HT-29 (cell line): ENCODE data around the gene TARM1. TPM values are rescaled to one million over a fixed set of nuclear protein-coding genes. Genes with fewer than 3 reads are reported as not detected.

Source experiments
- DNase-seq: peaks from one replicate; pipeline ENCODE4 v3.0.0-alpha.2; 2015; ENCODE audit warnings: low spot score
- small RNA-seq: library from RNA; depleted of rRNA; stranded (forward); fragments of <200 nt; gene quantifications from one replicate; pipeline ENCODE3, GENCODE V24; 2014
- total RNA-seq: library from RNA; depleted of rRNA; stranded (reverse); fragments of >200 nt; shearing (Covaris generic); gene quantifications from 2 replicates; pipeline ENCODE4 v1.2.3, GENCODE V29; 2014; rRNA removed

TARM1 gene
- total RNA-seq, 1 experiment from 2014 or later = not detected

DNA sequence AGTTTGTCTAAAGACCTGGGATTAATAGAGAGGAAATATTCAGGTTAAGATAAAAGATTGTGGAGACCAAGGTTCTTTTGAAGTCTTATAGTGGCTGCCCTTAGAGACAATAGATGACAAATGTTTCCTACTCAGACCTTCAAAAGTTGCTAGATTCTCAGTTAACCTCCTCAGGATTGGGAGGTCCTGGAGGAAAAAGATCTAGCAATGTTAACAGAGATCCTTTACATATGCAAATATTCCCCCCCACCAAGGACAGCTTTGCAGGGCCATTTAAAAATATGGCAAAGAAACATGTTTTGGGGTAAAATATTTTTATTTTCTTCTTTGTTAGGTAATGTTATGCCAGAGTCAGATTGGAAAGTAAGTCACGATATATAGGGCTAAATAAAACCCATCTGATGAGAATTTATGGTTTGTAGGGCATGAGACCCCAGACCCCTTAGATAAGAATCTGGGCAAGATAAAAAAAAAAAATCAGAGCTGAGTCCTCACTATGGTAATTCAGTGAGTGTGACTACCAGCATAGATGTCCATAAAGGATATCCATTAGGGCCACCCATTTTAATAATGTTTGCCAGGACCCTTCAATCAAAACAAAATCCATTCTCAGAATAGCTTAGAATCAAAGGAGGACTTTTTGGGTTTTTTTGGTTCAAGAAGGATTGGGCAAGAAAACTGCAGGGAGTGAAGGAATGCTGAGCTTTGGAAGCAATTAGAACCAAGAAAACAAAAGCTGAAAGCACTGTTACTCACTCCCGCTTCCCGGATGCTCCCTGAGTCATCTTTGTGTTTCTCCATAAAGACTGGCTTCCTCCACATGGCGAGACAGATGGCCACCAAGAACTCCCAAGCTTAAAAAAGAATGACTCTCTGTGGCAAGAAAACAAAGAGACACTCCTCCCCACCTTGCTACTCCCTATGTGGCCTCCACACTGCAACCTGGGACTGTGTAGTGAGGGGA lies 45.7 kb downstream of the TARM1 start:
- no peak for DNase-seq

GRCh38 chr19:54030895-54031586 lies 50.1 kb downstream of the TARM1 start:
- peak; percentile 49 for DNase-seq

GRCh38 chr19:54029930-54030490 lies 51.2 kb downstream of the TARM1 start:
- DNase-seq = peak; percentile 94

GRCh38 chr19:54029301-54029700 lies 51.9 kb downstream of the TARM1 start:
- DNase-seq = no peak

GRCh38 chr19:54026656-54027055 lies 54.5 kb downstream of the TARM1 start:
- DNase-seq = no peak

DNA sequence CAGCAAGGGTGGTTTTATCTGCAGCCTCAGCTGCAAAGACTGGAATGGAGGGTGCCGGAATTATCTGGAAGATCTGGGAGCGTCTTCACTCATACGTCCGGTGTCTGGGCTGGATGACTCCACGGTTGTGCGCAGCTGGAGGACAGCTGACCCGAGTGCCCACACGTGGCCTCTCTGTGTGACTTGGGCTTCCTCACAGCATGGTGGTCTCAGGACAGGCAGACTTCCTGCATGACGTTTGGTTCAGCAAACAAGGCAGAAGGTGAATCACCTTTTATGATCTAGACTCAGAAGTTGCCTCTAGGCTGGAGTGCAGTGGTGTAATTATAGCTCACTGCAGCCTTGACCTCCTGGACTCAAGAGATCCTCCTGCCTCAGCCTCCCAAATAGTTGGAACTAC lies 56.5 kb downstream of the TARM1 start:
- DNase-seq = no peak

DNA sequence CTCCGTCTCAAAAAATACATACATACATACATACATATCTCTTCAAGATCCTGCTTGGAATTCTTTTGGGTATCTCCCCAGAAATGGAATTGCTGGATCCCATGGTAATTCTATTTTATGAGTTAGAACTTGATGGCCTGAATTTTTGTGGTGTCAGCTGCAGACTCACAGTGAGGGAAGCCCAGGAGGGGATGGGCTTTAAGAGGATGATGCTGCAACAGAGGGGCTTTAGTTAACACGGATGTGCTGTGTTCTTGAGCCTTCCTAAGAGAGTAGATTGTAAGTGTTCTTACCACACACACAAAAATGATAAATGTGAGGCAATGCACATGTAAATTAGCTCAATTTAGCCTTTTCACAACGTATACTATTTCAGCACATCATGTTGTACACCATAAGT lies 58.0 kb downstream of the TARM1 start:
- no peak for DNase-seq

DNA sequence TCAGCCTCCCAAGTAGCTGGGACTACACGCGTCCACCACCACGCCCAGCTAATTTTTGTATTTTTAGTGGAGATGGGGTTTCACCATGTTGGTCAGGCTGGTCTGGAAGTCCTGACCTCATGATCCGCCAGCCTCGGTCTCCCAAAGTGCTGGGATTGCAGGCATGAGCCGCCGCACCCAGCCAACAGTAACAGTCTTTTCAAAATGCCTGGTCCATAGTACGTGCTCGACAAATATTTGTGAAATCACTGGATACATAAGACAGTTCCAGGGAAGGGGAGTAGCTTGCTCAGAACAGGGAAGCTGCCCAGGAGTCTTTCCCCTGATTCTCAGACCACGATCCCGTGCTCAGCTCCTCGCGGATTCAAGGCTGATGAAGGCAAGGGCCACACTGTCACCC lies 59.2 kb downstream of the TARM1 start:
- DNase-seq = no peak

GRCh38 chr19:54021363-54021762 lies 59.8 kb downstream of the TARM1 start:
- no peak for DNase-seq

Small RNA genes lying within 50 kb of the gene (small RNA-seq; reads per million reads assigned to genes)
- gene AC012314.20 = not detected

Other genes starting within 250 kb of the TARM1 start
- gene MYADM, start 213.5 kb downstream of the TARM1 start, total RNA-seq = 103 and 139 TPM in 2 replicates
- gene PRKCG, start 199.2 kb downstream of the TARM1 start, total RNA-seq = 0.03 and 0.05 TPM in 2 replicates
- gene CACNG7, start 172.1 kb downstream of the TARM1 start, total RNA-seq = not detected in 2 replicates
- 0.10 and 0.86 TPM in 2 replicates for gene CACNG8, start 118.4 kb downstream of the TARM1 start, total RNA-seq
- 0.99 and 2.3 TPM in 2 replicates for gene CACNG6, start 89.7 kb downstream of the TARM1 start, total RNA-seq
- gene VSTM1, start 17.5 kb downstream of the TARM1 start, total RNA-seq = not detected in 2 replicates
- 0.05 TPM in 1 of 2 replicates, not detected in the other for gene OSCAR, start 19.4 kb upstream of the TARM1 start, total RNA-seq
- gene NDUFA3, start 21.5 kb upstream of the TARM1 start, total RNA-seq = 133 and 176 TPM in 2 replicates
- gene TFPT, start 34.3 kb upstream of the TARM1 start, total RNA-seq = 10.7 and 20.0 TPM in 2 replicates
- 157 and 165 TPM in 2 replicates for gene PRPF31, start 34.4 kb upstream of the TARM1 start, total RNA-seq
- gene CNOT3, start 56.4 kb upstream of the TARM1 start, total RNA-seq = 38.9 and 40.0 TPM in 2 replicates
- 12.9 and 14.9 TPM in 2 replicates for gene LENG1, start 78.4 kb upstream of the TARM1 start, total RNA-seq
- 22.5 and 45.3 TPM in 2 replicates for gene TMC4, start 91.8 kb upstream of the TARM1 start, total RNA-seq
- 266 and 285 TPM in 2 replicates for gene MBOAT7, start 108.2 kb upstream of the TARM1 start, total RNA-seq
- 234 and 255 TPM in 2 replicates for gene TSEN34, start 109.9 kb upstream of the TARM1 start, total RNA-seq
- 4,595 and 4,707 TPM in 2 replicates for gene RPS9, start 119.5 kb upstream of the TARM1 start, total RNA-seq
- gene LILRB3, start 141.6 kb upstream of the TARM1 start, total RNA-seq = not detected in 2 replicates
- not detected in 2 replicates for gene LILRA6, start 161.4 kb upstream of the TARM1 start, total RNA-seq
- gene LILRB5, start 175.9 kb upstream of the TARM1 start, total RNA-seq = 0.08 TPM in 1 of 2 replicates, not detected in the other
- not detected in 2 replicates for gene LILRB2, start 199.7 kb upstream of the TARM1 start, total RNA-seq
- not detected in 2 replicates for gene LILRA5, start 231.8 kb upstream of the TARM1 start, total RNA-seq